SK-N-SH (cell line): ENCODE data around the gene SLX4IP. TPM values are rescaled to one million over a fixed set of nuclear protein-coding genes. Genes with fewer than 3 reads are reported as not detected.

Source experiments
- CTCF ChIA-PET: fragments of 300-600, 350-600 bp; formaldehyde crosslinking; extraction: SDS; loops from one replicate; lab custom pipeline; 2021; lab: Yijun Ruan, JAX
- POLR2A ChIA-PET: fragments of 350-600 bp; sonication (Branson Sonifier 250); formaldehyde crosslinking; extraction: SDS; loops from one replicate; lab custom pipeline; 2020; ENCODE audit warnings: antibody characterized with exemption, inconsistent platforms; lab: Yijun Ruan, JAX
- DNase-seq: peaks from one replicate; pipeline ENCODE4 v3.0.0; 2012
- H2AFZ ChIP-seq: fragments of 200-600 bp; sonication (generic); 2 replicates; pipeline ENCODE4 v1.8.1; 2016; ENCODE audit warnings: antibody characterized with exemption, mild to moderate bottlenecking, low read depth
- H3F3A ChIP-seq: fragments of 200-600 bp; sonication (generic); replicated peaks from 2 replicates; pipeline ENCODE3; 2016; ENCODE audit warnings: antibody characterized with exemption, mild to moderate bottlenecking; ENCODE audit not compliant: insufficient read depth
- H3K27ac ChIP-seq, 2 experiments: fragments of 200-500 bp in 1 of 2; fragments of 200-600 bp in 1 of 2; sonication (Bioruptor generic) in 1 of 2; sonication (generic), shearing (Covaris generic) in 1 of 2; 2 replicates each; pipeline versions ENCODE4 v1.5.1 to v1.6.1; 2014 to 2016; ENCODE audit warnings: low read depth in 2 of 2, inconsistent platforms in 1 of 2, low read length in 1 of 2, mild to moderate bottlenecking in 1 of 2, mixed read lengths in 1 of 2
- H3K27me3 ChIP-seq: fragments of 200-600 bp; sonication (generic), shearing (Covaris generic); 2 replicates; pipeline ENCODE4 v1.6.1; 2016; ENCODE audit warnings: mixed run types; ENCODE audit not compliant: insufficient read depth
- H3K36me3 ChIP-seq, 2 experiments: fragments of 200-500 bp in 1 of 2; fragments of 200-600 bp in 1 of 2; sonication (Bioruptor generic) in 1 of 2; sonication (generic) in 1 of 2; replicated peaks in 1 of 2; 2 replicates each; pipeline versions ENCODE3 to v1.5.1; 2014 to 2016; ENCODE audit warnings: low read length in 1 of 2, mild to moderate bottlenecking in 1 of 2; ENCODE audit not compliant: insufficient read depth in 2 of 2, control insufficient read depth in 1 of 2
- H3K4me1 ChIP-seq, 2 experiments: fragments of 200-500 bp in 1 of 2; fragments of 200-600 bp in 1 of 2; sonication (Bioruptor generic) in 1 of 2; sonication (generic), shearing (Covaris generic) in 1 of 2; 2 replicates each; pipeline versions ENCODE4 v1.5.1 to v1.6.1; 2014 to 2016; ENCODE audit warnings: low read depth in 1 of 2, low read length in 1 of 2, mixed run types in 1 of 2; ENCODE audit not compliant: insufficient read depth in 2 of 2, control insufficient read depth in 1 of 2
- H3K4me2 ChIP-seq: fragments of 200-600 bp; sonication (generic), shearing (Covaris generic); 2 replicates; pipeline ENCODE4 v1.6.1; 2017; ENCODE audit warnings: mixed run types
- H3K4me3 ChIP-seq, 2 experiments: fragments of 200-500 bp in 1 of 2; fragments of 200-600 bp in 1 of 2; sonication (Bioruptor generic) in 1 of 2; sonication (generic), shearing (Covaris generic) in 1 of 2; 2 replicates each; pipeline versions ENCODE4 v1.5.1 to v1.8.1; 2014 to 2016; ENCODE audit warnings: low read depth in 2 of 2, inconsistent platforms in 1 of 2, low read length in 1 of 2, mild to moderate bottlenecking in 1 of 2, mixed read lengths in 1 of 2, moderate library complexity in 1 of 2
- H3K79me2 ChIP-seq: fragments of 200-600 bp; sonication (generic); 2 replicates; pipeline ENCODE4 v1.8.1; 2017; ENCODE audit warnings: mild to moderate bottlenecking; ENCODE audit not compliant: insufficient read depth
- H3K9ac ChIP-seq: fragments of 200-600 bp; sonication (generic); 2 replicates; pipeline ENCODE4 v1.6.1; 2017; ENCODE audit warnings: mixed run types
- H3K9me2 ChIP-seq: fragments of 200-600 bp; sonication (generic); 2 replicates; pipeline ENCODE4 v1.6.1; 2017; ENCODE audit warnings: mixed run types
- H3K9me3 ChIP-seq: fragments of 200-600 bp; sonication (generic); 2 replicates; pipeline ENCODE4 v1.6.1; 2017; ENCODE audit warnings: mixed run types, mild to moderate bottlenecking, moderate library complexity
- H4K20me1 ChIP-seq: fragments of 200-600 bp; sonication (generic); 2 replicates; pipeline ENCODE4 v1.6.1; 2017; ENCODE audit warnings: mild to moderate bottlenecking, mixed run types; ENCODE audit not compliant: insufficient read depth
- CHD2 ChIP-seq: fragments of 150-350 bp; IDR thresholded peaks from 2 replicates; pipeline ENCODE4 v1.6.1; 2018; ENCODE audit warnings: low read length; ENCODE audit not compliant: partially characterized antibody
- EZH2phosphoT487 ChIP-seq: fragments of 200-600 bp; sonication (generic); IDR thresholded peaks from 2 replicates; pipeline ENCODE4 v1.6.1; 2017; ENCODE audit warnings: low read depth, mixed run types, mild to moderate bottlenecking, antibody characterized with exemption, moderate library complexity, borderline replicate concordance
- FOSL2 ChIP-seq: IDR thresholded peaks from 2 replicates; pipeline ENCODE4 v1.4.0; 2012; ENCODE audit warnings: low read depth, mild to moderate bottlenecking, moderate library complexity, borderline replicate concordance
- FOXJ3 ChIP-seq: sonication (generic); formaldehyde crosslinking; IDR thresholded peaks from 2 replicates; pipeline ENCODE4 v1.5.1; 2020; ENCODE audit warnings: mild to moderate bottlenecking, missing genetic modification reagents
- FOXM1 ChIP-seq: IDR thresholded peaks from 2 replicates; pipeline ENCODE4 v1.4.0; 2012; ENCODE audit warnings: low read depth, mild to moderate bottlenecking
- GABPA ChIP-seq: IDR thresholded peaks from 2 replicates; pipeline ENCODE4 v1.4.0; 2012; ENCODE audit warnings: low read depth, mild to moderate bottlenecking
- GATA2 ChIP-seq: sonication (generic); formaldehyde crosslinking; IDR thresholded peaks from 2 replicates; pipeline ENCODE4 v1.5.0; 2020; ENCODE audit warnings: mild to moderate bottlenecking, missing genetic modification reagents
- JUND ChIP-seq: IDR thresholded peaks from 2 replicates; pipeline ENCODE4 v1.4.0; 2012
- MAX ChIP-seq: IDR thresholded peaks from 2 replicates; pipeline ENCODE4 v1.4.0; 2012; ENCODE audit warnings: low read depth
- MEF2A ChIP-seq: IDR thresholded peaks from 2 replicates; pipeline ENCODE4 v1.4.0; 2012; ENCODE audit warnings: low read depth, borderline replicate concordance
- MXI1 ChIP-seq: IDR thresholded peaks from 2 replicates; pipeline ENCODE4 v1.6.1; 2012; ENCODE audit warnings: mild to moderate bottlenecking, low read depth, low read length, improper control_type of control experiment
- NRF1 ChIP-seq: IDR thresholded peaks from 2 replicates; pipeline ENCODE4 v1.6.1; 2012; ENCODE audit warnings: low read depth, mild to moderate bottlenecking, low read length
- RAD21 ChIP-seq: IDR thresholded peaks from 2 replicates; pipeline ENCODE4 v1.6.1; 2012; ENCODE audit warnings: mild to moderate bottlenecking, low read length
- RFX5 ChIP-seq: IDR thresholded peaks from 2 replicates; pipeline ENCODE4 v1.6.1; 2012; ENCODE audit warnings: mild to moderate bottlenecking, improper control_type of control experiment, low read length
- RXRA ChIP-seq: IDR thresholded peaks from 2 replicates; pipeline ENCODE4 v1.4.0; 2012; ENCODE audit warnings: low read depth, mild to moderate bottlenecking, borderline replicate concordance
- SMC3 ChIP-seq: IDR thresholded peaks from 2 replicates; pipeline ENCODE4 v1.6.1; 2012; ENCODE audit warnings: low read depth, low read length, improper control_type of control experiment
- TEAD4 ChIP-seq: IDR thresholded peaks from 2 replicates; pipeline ENCODE4 v1.4.0; 2012; ENCODE audit warnings: mild to moderate bottlenecking, borderline replicate concordance; ENCODE audit not compliant: insufficient read depth
- ZBTB33 ChIP-seq: IDR thresholded peaks from 2 replicates; pipeline ENCODE4 v1.4.0; 2012; ENCODE audit warnings: low read depth, borderline replicate concordance
- WGBS: methylation state at CpG from one replicate; pipeline ENCODE4 v1.1.6; 2017; ENCODE audit warnings: low lambda C conversion rate; 5-methylcytosine and 5-hydroxymethylcytosine counted together
- polyA plus RNA-seq, 3 experiments: library from polyadenylated mRNA; depleted of rRNA; stranded (reverse); fragments of >200 nt; gene quantifications; 2 replicates each; pipeline ENCODE4 v1.2.3, GENCODE V29; 2012
- TF ChIP-seq, protein P1 (sequence below): fragments of 200-600 bp; sonication (generic); IDR thresholded peaks from 2 replicates; pipeline ENCODE4 v1.6.1; 2017; ENCODE audit warnings: antibody characterized with exemption, mild to moderate bottlenecking, moderate library complexity
- TF ChIP-seq, protein P2 (sequence below): fragments of 150-350 bp; IDR thresholded peaks from 2 replicates; pipeline ENCODE4 v1.6.1; 2016; ENCODE audit warnings: mild to moderate bottlenecking, low read depth, low read length
- TF ChIP-seq, protein P3 (sequence below): IDR thresholded peaks from 2 replicates; pipeline ENCODE4; 2012

The SLX4IP gene
- polyA plus RNA-seq, 1 of the 3 experiments (the other 2 are of a cell fraction), result 1.3 TPM

DNA sequence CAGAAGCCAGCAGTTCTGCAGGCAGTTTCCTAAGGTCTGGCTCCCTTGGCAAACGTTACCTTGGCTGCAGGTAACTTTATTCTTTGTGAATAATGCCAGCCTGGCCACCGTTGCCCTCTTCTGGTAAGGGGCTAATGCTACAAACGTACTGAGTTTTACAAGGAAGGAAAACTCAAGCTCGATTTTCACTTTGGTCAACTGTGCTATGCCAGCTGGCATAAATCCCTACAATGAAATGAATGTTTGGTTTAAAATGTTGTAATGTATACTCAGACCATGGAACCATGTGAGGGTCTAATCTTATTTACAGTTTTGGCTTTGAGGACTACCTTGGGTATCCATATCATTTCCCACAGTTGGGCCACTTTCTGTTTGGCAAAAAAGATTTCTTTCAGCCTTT lies 101.4 kb downstream of the SLX4IP start:
- Histone ChIP-seq H3K27ac (peak overlapping the region; percentile 20 to 50; a peak in 2 of 4 replicates), H3K27me3 (no peaks in the 10 kb centered on the region), H2AFZ (no peak overlapping the region), H3K9me2 (no peaks in the 10 kb centered on the region), H3K36me3 (no peaks in the 10 kb centered on the region), H3K4me3 (no peak overlapping the region), H3K4me1 (peaks cover 2 to 33% of the 10 kb centered on the region in 2 experiments; a peak in 2 of 4 replicates), H4K20me1 (no peaks in the 10 kb centered on the region), H3K4me2 (peak overlapping the region; percentile 54; the same call in 1 of the 2 replicates), H3K9ac (no peak overlapping the region), H3K79me2 (no peaks in the 10 kb centered on the region), H3F3A (peaks cover 13% of the 10 kb centered on the region), H3K9me3 (no peaks in the 10 kb centered on the region)
- no peak for DNase-seq
- POLR2A ChIA-PET, result interaction anchor here (0.7 kb wide), 1 partner anchor 102 kb away, joined by 4 read pairs; the partner anchor contains the start of gene MKKS
- TF ChIP-seq RAD21 (peak; percentile 76), SMC3 (peak; percentile 63), EZH2phosphoT487 (no peak)
- TF ChIP-seq, protein P1, sequence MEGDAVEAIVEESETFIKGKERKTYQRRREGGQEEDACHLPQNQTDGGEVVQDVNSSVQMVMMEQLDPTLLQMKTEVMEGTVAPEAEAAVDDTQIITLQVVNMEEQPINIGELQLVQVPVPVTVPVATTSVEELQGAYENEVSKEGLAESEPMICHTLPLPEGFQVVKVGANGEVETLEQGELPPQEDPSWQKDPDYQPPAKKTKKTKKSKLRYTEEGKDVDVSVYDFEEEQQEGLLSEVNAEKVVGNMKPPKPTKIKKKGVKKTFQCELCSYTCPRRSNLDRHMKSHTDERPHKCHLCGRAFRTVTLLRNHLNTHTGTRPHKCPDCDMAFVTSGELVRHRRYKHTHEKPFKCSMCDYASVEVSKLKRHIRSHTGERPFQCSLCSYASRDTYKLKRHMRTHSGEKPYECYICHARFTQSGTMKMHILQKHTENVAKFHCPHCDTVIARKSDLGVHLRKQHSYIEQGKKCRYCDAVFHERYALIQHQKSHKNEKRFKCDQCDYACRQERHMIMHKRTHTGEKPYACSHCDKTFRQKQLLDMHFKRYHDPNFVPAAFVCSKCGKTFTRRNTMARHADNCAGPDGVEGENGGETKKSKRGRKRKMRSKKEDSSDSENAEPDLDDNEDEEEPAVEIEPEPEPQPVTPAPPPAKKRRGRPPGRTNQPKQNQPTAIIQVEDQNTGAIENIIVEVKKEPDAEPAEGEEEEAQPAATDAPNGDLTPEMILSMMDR, result peak; percentile 66
- WGBS, result 45% methylated on average over 4 of the region's 4 CpGs
- CTCF ChIA-PET, result interaction anchor here (0.6 to 2.7 kb wide), 13 partner anchors 11 to 560 kb away, joined by 3 to 10 read pairs (median 4); no protein-coding TSS in a partner anchor

GRCh38 chr20:10537850-10538480 lies 102.9 kb downstream of the SLX4IP start:
- H3K9me3 ChIP-seq, result no peaks in the 10 kb centered on the region
- ChIA-PET CTCF (interaction anchor here (0.6 to 2.3 kb wide), 5 partner anchors 15 to 920 kb away, joined by 3 to 6 read pairs (median 3); no protein-coding TSS in a partner anchor), POLR2A (no interaction called here)
- H3K27ac ChIP-seq, result peak overlapping the region in 1 of 2 experiments; percentile 50; a peak in 1 of 4 replicates
- H3K36me3 ChIP-seq, result no peaks in the 10 kb centered on the region
- no peak overlapping the region for H2AFZ ChIP-seq
- peaks cover 2 to 41% of the 10 kb centered on the region in 2 experiments; a peak in 2 of 4 replicates for H3K4me1 ChIP-seq
- H3F3A ChIP-seq, result peaks cover 15% of the 10 kb centered on the region
- H3K27me3 ChIP-seq, result no peaks in the 10 kb centered on the region
- H3K4me3 ChIP-seq, result no peak overlapping the region
- H4K20me1 ChIP-seq, result no peaks in the 10 kb centered on the region
- H3K9ac ChIP-seq, result no peak overlapping the region
- 83% methylated on average over 2 of the region's 2 CpGs for WGBS
- no peaks in the 10 kb centered on the region for H3K79me2 ChIP-seq
- no peaks in the 10 kb centered on the region for H3K9me2 ChIP-seq
- H3K4me2 ChIP-seq, result 0 out of 2 replicates have a peak overlapping the region, but pooled peaks have one; percentile 10
- DNase-seq, result no peak
- peak; percentile 51 for TF ChIP-seq FOSL2
- no peak for TF ChIP-seq RXRA
- TF ChIP-seq GATA2, result no peak
- no peak for TF ChIP-seq FOXJ3 (CRISPR knock-in tag)
- TF ChIP-seq ZBTB33, result no peak
- TF ChIP-seq, protein P2, sequence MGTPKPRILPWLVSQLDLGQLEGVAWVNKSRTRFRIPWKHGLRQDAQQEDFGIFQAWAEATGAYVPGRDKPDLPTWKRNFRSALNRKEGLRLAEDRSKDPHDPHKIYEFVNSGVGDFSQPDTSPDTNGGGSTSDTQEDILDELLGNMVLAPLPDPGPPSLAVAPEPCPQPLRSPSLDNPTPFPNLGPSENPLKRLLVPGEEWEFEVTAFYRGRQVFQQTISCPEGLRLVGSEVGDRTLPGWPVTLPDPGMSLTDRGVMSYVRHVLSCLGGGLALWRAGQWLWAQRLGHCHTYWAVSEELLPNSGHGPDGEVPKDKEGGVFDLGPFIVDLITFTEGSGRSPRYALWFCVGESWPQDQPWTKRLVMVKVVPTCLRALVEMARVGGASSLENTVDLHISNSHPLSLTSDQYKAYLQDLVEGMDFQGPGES, result no peak
- TF ChIP-seq TEAD4, result no peak
- peak; percentile 0; the same call in 1 of the 2 replicates for TF ChIP-seq JUND
- TF ChIP-seq, protein P3, sequence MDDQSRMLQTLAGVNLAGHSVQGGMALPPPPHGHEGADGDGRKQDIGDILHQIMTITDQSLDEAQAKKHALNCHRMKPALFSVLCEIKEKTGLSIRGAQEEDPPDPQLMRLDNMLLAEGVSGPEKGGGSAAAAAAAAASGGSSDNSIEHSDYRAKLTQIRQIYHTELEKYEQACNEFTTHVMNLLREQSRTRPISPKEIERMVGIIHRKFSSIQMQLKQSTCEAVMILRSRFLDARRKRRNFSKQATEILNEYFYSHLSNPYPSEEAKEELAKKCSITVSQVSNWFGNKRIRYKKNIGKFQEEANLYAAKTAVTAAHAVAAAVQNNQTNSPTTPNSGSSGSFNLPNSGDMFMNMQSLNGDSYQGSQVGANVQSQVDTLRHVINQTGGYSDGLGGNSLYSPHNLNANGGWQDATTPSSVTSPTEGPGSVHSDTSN, result peak; percentile 33; the same call in 1 of the 2 replicates
- TF ChIP-seq MXI1, result no peak
- TF ChIP-seq GABPA, result no peak
- TF ChIP-seq MEF2A, result no peak
- TF ChIP-seq CHD2, result no peak
- TF ChIP-seq RAD21, result no peak
- TF ChIP-seq MAX, result no peak
- no peak for TF ChIP-seq NRF1
- no peak for TF ChIP-seq RFX5
- TF ChIP-seq FOXM1, result no peak
